HAP-1 (cell line): ENCODE data around the gene ATP6V1G2.
"Not testable (repeated sequence)": the region's sequence is repeated elsewhere in the genome, so short reads cannot be mapped to it uniquely, and the experiment has no call there.

Source experiments
- DNase-seq, 2 experiments: peaks; one replicate each; pipeline ENCODE4 v3.0.0-alpha.2; 2016 to 2020; ENCODE audit warnings: low spot score in 2 of 2
- H3K27me3 ChIP-seq: fragments of 250-450 bp; sonication (Bioruptor Pico); 2 replicates; pipeline ENCODE4 v1.5.1; 2020; ENCODE audit warnings: low read depth, mild to moderate bottlenecking, moderate library complexity
- H3K36me3 ChIP-seq: fragments of 250-450 bp; sonication (Bioruptor Pico); replicated peaks from 2 replicates; pipeline ENCODE4 v1.5.1; 2020; ENCODE audit warnings: mild to moderate bottlenecking
- H3K4me1 ChIP-seq: fragments of 250-450 bp; sonication (Bioruptor Pico); 2 replicates; pipeline ENCODE4 v1.5.1; 2020; ENCODE audit warnings: mild to moderate bottlenecking
- H3K4me3 ChIP-seq: fragments of 250-450 bp; sonication (Bioruptor Pico); 2 replicates; pipeline ENCODE4 v1.5.1; 2020; ENCODE audit warnings: mild to moderate bottlenecking, moderate library complexity
- H3K9me3 ChIP-seq: fragments of 250-450 bp; sonication (Bioruptor Pico); 2 replicates; pipeline ENCODE4 v1.5.1; 2020; ENCODE audit warnings: mild to moderate bottlenecking, moderate library complexity
- in situ Hi-C: fragments of 300-500 bp; cut with MboI; formaldehyde crosslinking; loops from 3 replicates; pipeline ENCODE4 v1.14.3; 2020; ENCODE audit warnings: low sequenced_read_pairs, inconsistent platforms, mixed read lengths

The ATP6V1G2 gene

GRCh38 chr6:31569861-31570536 is 23.6 kb upstream of the ATP6V1G2 start:
- DNase-seq: no peak
- Histone ChIP-seq H3K4me1 (no peaks in the 10 kb centered on the region), H3K4me3 (no peak overlapping the region), H3K36me3 (no peaks in the 10 kb centered on the region), H3K9me3 (no peaks in the 10 kb centered on the region), H3K27me3 (0 out of 2 replicates have a peak, but pooled peaks cover under 1% of the 10 kb centered on the region)
- in situ Hi-C loops: no loop called here

GRCh38 chr6:31568537-31568961 is 22.1 kb upstream of the ATP6V1G2 start:
- in situ Hi-C loops: no loop called here
- DNase-seq: no peak
- no peaks in the 10 kb centered on the region for H3K4me1 ChIP-seq

GRCh38 chr6:31567531-31568370 is 21.3 kb upstream of the ATP6V1G2 start:
- in situ Hi-C loops: no loop called here
- H3K9me3 ChIP-seq: no peaks in the 10 kb centered on the region
- H3K4me3 ChIP-seq: no peak overlapping the region
- no peaks in the 10 kb centered on the region for H3K36me3 ChIP-seq
- H3K27me3 ChIP-seq: no peaks in the 10 kb centered on the region
- no peaks in the 10 kb centered on the region for H3K4me1 ChIP-seq
- DNase-seq: no peak

More at GRCh38 chr6:31568537-31568961, 22.1 kb upstream of the ATP6V1G2 start:
- Histone ChIP-seq H3K4me3 (no peak overlapping the region), H3K27me3 (no peaks in the 10 kb centered on the region), H3K36me3 (no peaks in the 10 kb centered on the region), H3K9me3 (no peaks in the 10 kb centered on the region)

GRCh38 chr6:31560697-31561058 is 14.3 kb upstream of the ATP6V1G2 start:
- Histone ChIP-seq H3K27me3 (no peaks in the 10 kb centered on the region), H3K4me3 (no peak overlapping the region), H3K9me3 (no peaks in the 10 kb centered on the region), H3K4me1 (no peaks in the 10 kb centered on the region), H3K36me3 (peaks cover 23% of the 10 kb centered on the region)
- in situ Hi-C loops: no loop called here
- no peak for DNase-seq

GRCh38 chr6:31559958-31560696 is 13.7 kb upstream of the ATP6V1G2 start:
- no peaks in the 10 kb centered on the region for H3K27me3 ChIP-seq
- H3K4me3 ChIP-seq: no peak overlapping the region
- H3K4me1 ChIP-seq: no peaks in the 10 kb centered on the region
- no peaks in the 10 kb centered on the region for H3K9me3 ChIP-seq
- no peak for DNase-seq
- in situ Hi-C loops: no loop called here
- peaks cover 23% of the 10 kb centered on the region for H3K36me3 ChIP-seq

- peaks cover 23% of the 10 kb centered on the region for H3K36me3 ChIP-seq
- no peak for DNase-seq
- H3K4me1 ChIP-seq: no peaks in the 10 kb centered on the region
- in situ Hi-C loops: no loop called here
- no peaks in the 10 kb centered on the region for H3K27me3 ChIP-seq
- no peak overlapping the region for H3K4me3 ChIP-seq
- H3K9me3 ChIP-seq: no peaks in the 10 kb centered on the region
These were observed 13.2 kb upstream of the ATP6V1G2 start for GRCh38 chr6:31559606-31559957.

- in situ Hi-C loops: no loop called here
- DNase-seq: no peak
- H3K36me3 ChIP-seq: peaks cover 23% of the 10 kb centered on the region
- no peak overlapping the region for H3K4me3 ChIP-seq
- no peaks in the 10 kb centered on the region for H3K9me3 ChIP-seq
- no peaks in the 10 kb centered on the region for H3K27me3 ChIP-seq
- no peaks in the 10 kb centered on the region for H3K4me1 ChIP-seq
These were observed 12.5 kb upstream of the ATP6V1G2 start for GRCh38 chr6:31558631-31559500.

- H3K4me3 ChIP-seq: no peak overlapping the region
- no peak for DNase-seq
- in situ Hi-C loops: no loop called here
These were observed 11.9 kb upstream of the ATP6V1G2 start for GRCh38 chr6:31558318-31558625.

GRCh38 chr6:31557443-31558317 is 11.3 kb upstream of the ATP6V1G2 start:
- Histone ChIP-seq H3K4me1 (no peaks in the 10 kb centered on the region), H3K9me3 (no peaks in the 10 kb centered on the region), H3K36me3 (peaks cover 23% of the 10 kb centered on the region), H3K4me3 (no peak overlapping the region), H3K27me3 (no peaks in the 10 kb centered on the region)
- DNase-seq: no peak
- in situ Hi-C loops: no loop called here

More at GRCh38 chr6:31558318-31558625, 11.9 kb upstream of the ATP6V1G2 start:
- H3K27me3 ChIP-seq: no peaks in the 10 kb centered on the region
- H3K9me3 ChIP-seq: no peaks in the 10 kb centered on the region
- H3K36me3 ChIP-seq: peaks cover 23% of the 10 kb centered on the region
- no peaks in the 10 kb centered on the region for H3K4me1 ChIP-seq

GRCh38 chr6:31556307-31556706 is 9.9 kb upstream of the ATP6V1G2 start:
- Histone ChIP-seq H3K9me3 (no peaks in the 10 kb centered on the region), H3K36me3 (peaks cover 32% of the 10 kb centered on the region), H3K4me1 (no peaks in the 10 kb centered on the region), H3K27me3 (no peaks in the 10 kb centered on the region), H3K4me3 (no peak overlapping the region)
- in situ Hi-C loops: no loop called here
- DNase-seq: no peak

GRCh38 chr6:31551371-31551770 is 5.0 kb upstream of the ATP6V1G2 start:
- H3K27me3 ChIP-seq, H3K9me3 ChIP-seq, H3K4me3 ChIP-seq, H3K4me1 ChIP-seq, in situ Hi-C loops: not testable (repeated sequence)
- DNase-seq: peak in 1 of 2 experiments; percentile 46
- H3K36me3 ChIP-seq: peaks cover 22% of the 10 kb centered on the region

GRCh38 chr6:31548544-31548873 is 2.1 kb upstream of the ATP6V1G2 start:
- H3K4me1 ChIP-seq: peaks cover 13% of the 10 kb centered on the region
- H3K9me3 ChIP-seq: no peaks in the 10 kb centered on the region
- peaks cover 22% of the 10 kb centered on the region for H3K36me3 ChIP-seq
- DNase-seq: no peak
- H3K27me3 ChIP-seq: no peaks in the 10 kb centered on the region
- in situ Hi-C loops: loop anchor here (5.0 kb wide), 1 partner anchor 44 kb away; the partner anchor contains the start of gene NCR3
- H3K4me3 ChIP-seq: no peak overlapping the region
